Dedifferentiated amniotic fluid mesenchymal stem cell (primary cell): ENCODE results near the gene MIOS.
"Not testable (repeated sequence)": the region's sequence is repeated elsewhere in the genome, so short reads cannot be mapped to it uniquely, and the experiment has no call there.

Experiments
- DNase-seq: peaks from one replicate; pipeline ENCODE4 v3.0.0-alpha.2; 2016; ENCODE audit errors: extremely low spot score

The MIOS gene

DNA sequence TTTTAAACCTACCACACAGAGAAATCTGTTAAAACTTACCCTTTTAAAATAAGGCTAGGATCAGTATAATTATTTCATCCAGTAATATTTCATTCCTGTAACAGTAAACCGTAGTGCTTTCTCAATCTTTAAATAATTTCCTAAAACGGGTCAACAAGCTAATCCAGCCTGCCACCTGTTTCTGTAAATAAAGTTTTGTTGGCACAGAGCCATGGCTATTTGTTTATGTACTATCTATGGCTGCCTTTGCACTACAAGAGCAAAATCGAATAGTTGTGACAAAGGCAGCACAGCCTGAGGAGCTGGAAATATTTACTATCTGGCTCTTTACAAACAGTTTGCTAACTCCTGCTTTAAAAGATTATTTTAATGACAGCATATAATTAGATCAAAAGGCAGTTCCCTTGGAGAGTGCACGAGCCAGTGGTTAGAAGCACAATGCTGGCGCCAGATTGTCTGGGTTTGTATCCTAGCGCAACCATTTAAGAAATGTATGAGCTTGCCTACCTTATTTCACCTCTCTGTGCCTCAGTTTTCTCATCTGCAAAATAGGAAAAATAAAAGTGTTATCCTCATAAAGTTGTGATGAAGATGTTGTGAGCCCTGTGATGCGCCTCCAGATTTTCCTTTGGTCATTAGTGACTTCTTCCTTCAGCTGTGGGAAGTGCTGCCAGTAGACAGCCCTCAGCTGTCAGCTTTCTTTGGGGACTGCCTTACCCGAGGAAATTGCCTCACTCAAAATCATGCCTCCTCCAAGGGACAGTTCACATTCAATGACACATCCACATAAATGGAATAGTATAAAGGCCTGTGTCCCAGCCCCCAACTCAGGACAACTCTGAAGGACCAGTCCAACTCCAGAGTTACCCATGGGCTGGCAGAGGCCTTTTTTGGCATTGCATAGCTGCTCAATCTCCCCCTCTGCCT is 11.8 kb upstream of the MIOS start:
- DNase-seq, result no peak

- DNase-seq, result no peak
These were observed 9.8 kb upstream of the MIOS start for GRCh38 chr7:7556852-7557251.

DNA sequence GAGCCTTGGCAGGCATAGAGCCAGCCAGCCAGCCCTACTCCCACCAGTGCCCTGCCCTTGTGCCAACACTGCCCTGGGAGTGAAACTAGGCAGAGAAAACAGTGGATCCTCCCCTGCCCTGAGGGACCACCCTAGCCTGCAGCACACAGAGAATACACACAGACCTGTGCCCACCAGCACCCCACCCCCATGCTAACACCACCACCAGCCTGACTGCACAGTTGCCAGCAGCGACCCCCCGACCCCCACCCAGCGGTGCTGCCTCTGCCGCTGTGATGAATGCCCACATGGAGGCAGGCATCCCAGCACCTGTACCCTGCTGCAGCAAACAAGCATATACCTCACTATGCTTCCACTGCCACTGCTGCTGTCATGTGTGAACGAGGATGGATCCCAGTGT is 9.4 kb upstream of the MIOS start:
- no peak for DNase-seq

DNA sequence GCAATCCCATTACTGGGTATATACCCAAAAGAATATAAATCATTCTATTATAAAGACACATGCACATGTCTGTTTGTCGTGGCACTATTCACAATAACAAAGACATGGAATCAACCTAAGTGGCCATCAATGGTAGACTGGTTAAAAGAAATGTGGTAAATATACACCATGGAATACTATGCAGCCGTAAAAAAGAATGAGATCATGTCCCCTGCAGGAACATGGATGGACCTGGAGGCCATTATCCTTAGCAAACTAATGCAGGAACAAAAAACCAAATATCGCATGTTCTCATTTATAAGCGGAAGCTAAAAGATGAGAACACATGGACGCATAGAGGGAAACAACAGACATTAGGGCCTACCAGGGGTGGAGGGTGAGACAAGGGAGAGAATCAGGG is 5.1 kb upstream of the MIOS start:
- DNase-seq, result not testable (repeated sequence)

DNA sequence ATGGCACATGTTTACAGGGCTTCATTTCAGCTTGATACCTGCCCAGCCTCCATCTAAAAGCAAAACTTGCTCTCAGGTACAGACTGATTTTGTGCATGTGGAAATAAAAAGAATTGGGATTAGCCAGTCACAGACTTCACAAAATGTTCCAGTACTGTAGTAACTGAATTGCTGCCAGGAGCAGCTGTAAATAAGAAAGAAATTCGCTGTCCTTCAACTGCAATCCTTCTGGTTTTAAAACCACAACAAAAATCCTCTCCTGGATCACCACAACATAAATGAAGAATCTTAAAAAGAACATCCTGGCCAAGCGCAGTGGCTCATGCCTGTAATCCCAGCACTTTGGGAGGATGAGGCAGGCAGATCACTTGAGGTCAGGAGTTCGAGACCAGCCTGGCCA is 3.9 kb upstream of the MIOS start:
- DNase-seq, result no peak

GRCh38 chr7:7563269-7563668 is 3.4 kb upstream of the MIOS start:
- DNase-seq, result no peak

DNA sequence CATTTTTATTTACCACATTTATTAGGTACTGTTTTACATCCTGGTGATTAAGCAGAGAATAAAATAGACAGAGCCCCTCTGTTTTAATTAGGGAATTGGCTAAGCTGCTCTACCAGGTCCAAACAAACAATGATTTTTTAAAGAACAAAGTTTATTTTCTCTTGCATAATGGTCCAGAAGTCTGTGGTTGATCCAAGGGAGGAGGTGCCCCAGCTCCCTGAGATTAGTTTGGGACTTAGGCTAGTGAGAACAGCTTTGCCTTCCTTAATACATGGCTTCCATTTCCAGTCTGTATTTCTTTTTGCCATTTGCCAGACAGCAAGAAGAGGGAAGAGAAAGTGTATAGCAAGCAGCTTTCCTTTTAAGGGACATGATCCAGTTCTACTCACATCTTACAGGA is 2.9 kb upstream of the MIOS start:
- no peak for DNase-seq

DNA sequence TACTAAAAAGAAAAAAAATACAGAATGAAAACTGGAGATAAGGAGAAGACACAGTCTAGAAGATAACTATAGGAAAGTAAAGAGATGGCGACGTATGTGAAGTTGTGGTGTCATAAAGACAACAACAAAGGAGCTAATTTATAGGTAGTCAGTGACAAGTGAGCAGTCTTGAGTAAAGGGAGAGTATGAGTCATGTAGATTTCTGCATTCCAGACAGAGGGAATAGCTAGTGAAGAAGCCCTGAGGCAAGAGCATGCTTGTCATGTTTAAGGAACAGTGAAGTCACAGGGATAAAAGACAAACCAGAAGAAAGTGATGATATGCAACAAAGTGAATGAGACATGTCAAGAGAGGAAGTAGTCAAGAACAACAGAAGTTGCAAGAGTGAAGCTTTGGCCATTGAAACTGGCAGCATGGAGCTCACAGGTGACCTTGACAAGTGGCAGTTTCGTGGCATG is 2.3 kb upstream of the MIOS start:
- DNase-seq, result peak; percentile 70

DNA sequence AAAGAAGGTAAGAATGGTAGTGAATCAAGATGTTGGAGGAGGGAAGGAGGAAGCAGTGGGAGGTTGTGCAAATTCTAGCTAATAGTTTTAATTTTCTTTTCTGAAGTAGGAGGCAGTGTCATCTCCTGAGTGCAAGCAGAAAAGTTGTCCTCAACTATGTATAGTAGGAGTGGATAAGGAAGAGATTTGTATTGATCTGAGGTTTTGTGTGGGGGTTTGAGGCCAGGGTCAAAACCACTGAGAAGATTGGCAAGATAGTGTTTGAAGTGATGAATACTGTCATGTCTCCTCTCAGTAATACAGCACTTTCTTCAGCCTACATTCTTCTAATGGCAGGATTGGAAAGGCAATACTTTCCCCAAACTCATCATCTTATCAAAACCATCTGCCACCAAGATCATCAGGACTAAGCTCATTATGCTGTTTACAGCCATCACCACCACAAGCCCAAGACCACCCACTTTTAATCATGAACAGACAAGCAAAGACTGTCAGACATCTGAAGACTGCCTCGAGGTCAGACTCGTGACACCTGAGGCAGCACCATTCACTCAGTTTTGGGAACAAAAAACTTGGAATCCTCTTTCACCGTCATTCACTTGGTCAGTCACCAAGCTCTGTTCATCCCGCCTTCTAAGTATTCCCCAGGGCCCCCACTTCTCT is 1.5 kb upstream of the MIOS start:
- DNase-seq, result no peak

- DNase-seq, result no peak
These were observed 686 bp upstream of the MIOS start for GRCh38 chr7:7565746-7566650.

DNA sequence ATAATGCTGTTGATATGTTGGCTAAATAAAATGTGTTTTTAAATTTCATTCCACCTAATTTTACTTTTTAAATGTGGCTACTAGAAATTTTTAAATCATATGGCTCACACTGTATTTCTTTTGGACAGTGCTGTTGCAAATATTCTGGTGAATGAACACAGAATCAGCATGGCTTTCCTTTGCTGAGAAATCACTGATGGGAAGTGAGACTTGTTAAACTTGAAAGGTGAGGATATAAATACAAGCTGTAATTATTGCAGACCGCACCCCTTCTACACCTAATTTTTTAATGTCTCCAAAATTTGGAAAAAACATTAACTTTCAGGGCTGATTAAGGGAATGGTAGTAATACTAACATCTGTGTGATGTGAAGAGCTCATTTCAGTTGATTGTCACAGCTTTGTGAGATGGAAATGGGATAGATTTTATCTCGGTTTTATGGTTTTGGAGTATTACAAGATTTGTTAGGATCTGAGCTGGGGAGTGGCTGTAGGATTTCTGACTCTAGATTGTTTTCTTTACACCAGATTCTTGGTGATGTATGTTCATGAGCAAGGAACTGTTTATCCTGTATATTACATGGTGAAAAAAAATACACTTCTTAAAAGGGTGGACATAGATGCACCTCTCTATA is 1.3 kb downstream of the MIOS start:
- no peak for DNase-seq

DNA sequence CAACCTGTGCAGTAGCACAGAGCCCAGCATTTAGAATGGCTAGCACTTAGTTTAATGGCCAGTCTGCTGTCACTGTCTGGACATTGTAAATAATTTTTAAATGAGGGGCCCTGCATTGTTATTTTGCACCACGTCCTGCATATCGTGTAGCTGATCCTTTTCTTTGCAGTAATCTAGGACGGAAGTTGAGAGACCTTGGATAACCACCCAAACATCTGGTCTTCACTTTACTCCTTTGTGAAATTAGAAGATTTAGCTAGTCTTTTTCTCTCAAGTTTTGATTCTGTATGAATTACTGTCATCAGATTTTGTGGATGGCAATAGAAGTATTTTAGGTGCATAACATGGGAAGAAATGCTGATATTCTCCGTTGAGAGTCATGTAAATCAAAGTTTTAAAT is 1.9 kb downstream of the MIOS start:
- DNase-seq, result no peak

DNA sequence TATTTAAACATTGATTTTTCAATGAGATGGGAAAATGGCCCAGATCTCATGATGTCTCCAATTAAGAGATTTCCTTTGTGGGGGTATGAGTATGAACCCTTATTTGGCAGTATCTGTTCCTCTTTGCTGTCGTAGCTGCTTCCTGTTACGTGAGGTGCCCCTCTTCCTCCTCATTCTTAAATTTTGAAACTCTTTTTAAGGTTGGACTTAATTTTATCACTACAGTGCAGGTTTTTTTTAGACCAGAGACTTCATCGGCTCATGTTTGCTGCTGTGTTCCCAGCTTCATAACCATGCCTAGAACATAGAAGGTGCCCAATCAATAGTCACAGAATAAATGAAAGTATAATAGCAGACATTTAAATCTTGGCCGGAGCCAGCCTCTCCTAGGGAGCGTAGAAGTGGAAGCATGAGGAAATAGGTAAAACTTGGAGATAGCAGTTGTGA is 2.4 kb downstream of the MIOS start:
- DNase-seq, result no peak

DNA sequence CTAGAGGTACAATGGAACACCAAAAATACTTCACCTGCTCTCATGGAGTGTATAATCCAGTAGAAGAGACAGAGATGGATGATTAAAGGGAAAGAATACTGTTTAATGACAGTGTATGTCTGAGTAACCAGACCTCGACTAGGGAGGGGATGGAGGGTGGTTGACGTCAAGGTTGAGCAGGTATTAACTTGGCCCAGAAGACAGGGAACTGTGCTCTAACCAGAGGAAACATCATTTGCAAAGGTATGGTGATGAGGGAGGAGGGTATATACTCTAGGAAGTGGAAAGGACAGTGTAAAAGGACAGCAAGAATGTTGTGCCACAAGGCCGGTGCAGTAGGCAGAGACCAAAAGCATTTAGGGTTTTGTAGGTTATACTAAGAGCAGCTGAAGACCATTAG is 2.9 kb downstream of the MIOS start:
- no peak for DNase-seq

- DNase-seq, result no peak
These were observed 3.9 kb downstream of the MIOS start for GRCh38 chr7:7570584-7570983.

GRCh38 chr7:7573701-7574100 is 7.0 kb downstream of the MIOS start:
- no peak for DNase-seq

GRCh38 chr7:7576344-7576743 is 9.7 kb downstream of the MIOS start:
- no peak for DNase-seq

DNA sequence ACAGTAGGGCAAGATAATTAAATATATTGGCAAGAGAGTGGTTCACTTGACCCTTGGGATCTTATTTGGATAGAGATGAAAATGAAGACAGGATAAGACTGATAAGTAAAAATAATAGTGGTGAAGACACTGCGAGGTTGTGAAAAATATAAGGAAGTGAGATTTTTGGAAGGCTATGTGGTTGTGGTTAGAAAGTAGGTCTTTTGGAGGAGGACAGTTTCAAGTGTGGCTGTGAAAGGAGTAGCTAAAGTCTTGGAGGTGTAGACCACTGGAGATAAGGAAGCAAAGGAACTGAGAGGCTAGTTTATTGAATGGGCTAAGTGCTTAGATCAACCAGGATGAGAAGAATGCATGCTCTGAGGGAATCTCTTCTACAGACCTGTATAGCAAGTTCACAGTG is 11.2 kb downstream of the MIOS start:
- DNase-seq, result no peak

DNA sequence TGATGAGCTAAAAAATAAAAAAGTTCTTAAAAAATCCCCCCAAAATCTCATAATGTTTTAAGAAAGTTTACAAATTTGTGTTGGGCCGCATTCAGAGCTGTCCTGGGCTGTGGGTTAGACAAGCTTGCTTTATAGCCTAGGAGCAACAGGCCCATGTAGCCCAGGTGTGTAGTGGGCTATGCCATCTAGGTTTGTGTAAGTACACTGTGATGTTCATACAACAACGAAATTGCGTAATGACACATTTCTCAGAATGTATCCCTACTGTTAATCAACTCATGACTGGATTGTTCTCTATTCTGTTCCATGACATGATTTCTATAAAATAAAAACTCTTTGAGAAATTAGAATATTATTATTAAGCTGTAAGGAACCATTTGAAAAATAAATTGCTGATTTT is 13.0 kb downstream of the MIOS start:
- DNase-seq, result no peak

DNA sequence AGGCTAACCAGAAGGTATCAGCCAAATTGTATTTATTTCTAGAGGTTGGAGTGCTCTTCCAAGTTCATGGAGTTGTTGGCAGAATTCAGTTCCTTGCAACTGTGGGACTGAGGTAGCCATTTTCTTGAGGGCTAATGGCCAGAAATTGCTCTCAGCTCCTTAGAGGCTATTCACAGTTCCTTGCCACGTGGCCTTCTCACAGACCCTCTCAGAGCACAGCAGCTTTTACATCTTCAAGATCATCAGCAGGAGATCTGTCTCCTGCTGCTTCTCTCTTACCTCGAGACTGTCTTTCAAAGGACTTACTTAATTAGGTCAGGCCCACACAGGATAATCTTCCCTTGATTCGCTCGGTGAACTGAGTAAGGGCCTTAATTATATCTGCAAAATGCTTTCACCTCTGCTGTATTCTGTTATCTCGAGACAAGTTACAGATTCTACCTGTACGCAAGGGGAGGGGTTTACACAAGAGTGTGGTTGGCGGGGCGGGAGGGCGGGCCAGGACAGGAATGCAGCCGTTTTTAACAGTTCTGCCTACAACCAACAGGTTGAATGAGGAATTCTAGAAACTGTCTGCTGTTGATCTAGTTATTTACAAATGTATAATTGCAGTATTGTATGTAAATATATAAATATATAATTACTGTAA is 15.0 kb downstream of the MIOS start:
- DNase-seq, result no peak

- DNase-seq, result no peak
These were observed 15.9 kb downstream of the MIOS start for GRCh38 chr7:7582596-7582995.
